Measurements from ENCODE around the gene BHLHA15.
A peak's percentile ranks its signal among the peaks of the same experiment; 100 is the strongest.

Gene BHLHA15

DNA sequence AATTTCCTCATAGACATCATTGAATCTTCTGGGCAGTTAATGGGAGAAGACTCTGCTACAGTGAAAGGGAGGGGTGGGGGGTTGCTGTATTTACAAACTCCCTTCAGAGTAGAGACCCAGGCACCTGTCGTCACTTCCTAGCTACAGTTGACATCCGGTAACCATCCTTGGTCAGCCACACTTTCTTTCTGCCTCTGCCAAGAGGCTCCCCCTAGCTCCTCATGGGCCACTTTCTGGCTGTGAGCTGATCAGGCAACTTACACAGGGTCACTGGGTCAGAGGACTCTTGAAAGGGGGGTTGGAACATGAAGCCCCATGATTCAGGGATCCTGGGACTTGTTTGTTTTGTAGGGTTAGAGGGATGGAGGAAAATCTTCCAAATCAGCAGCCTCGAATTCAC, 39.5 kb downstream of the BHLHA15 start:
- Histone ChIP-seq H3K9me3 (ENCODE audit: control insufficient read depth, insufficient read depth, low read length) (no peaks in the 10 kb centered on the region), H3K9ac (ENCODE audit: low read depth, low read length) (peak overlapping the region; percentile 88; the same call in 1 of the 2 replicates), H3K4me1 (ENCODE audit: insufficient read depth, low read length) (peaks cover 6% of the 10 kb centered on the region; the same call in 1 of the 2 replicates), H3K36me3 (ENCODE audit: insufficient read depth, low read length) (no peaks in the 10 kb centered on the region)

DNA sequence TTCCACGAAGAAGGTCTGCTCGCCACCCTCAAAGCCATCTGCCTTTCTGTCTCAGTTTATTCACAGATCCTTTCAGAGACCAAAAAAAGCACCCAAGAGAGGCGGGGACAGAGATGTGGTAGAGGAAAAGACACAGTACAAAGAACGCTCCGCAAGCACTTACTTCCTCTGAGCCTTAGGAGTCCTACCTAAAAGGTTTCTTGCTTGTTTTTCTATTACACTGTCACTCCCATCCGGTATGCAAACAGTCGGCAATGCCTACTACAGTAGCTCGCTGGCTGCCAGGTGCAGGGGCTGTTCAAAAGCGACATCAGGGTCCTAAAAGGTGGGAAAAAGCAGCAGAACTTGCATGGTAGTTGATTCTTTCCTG, 40.0 kb downstream of the BHLHA15 start:
- Histone ChIP-seq H3K36me3 (ENCODE audit: insufficient read depth, low read length) (no peaks in the 10 kb centered on the region), H3K9me3 (ENCODE audit: control insufficient read depth, insufficient read depth, low read length) (no peaks in the 10 kb centered on the region), H3K4me1 (ENCODE audit: insufficient read depth, low read length) (peaks cover 6% of the 10 kb centered on the region; the same call in 1 of the 2 replicates), H3K9ac (ENCODE audit: low read depth, low read length) (peak overlapping the region; percentile 88; the same call in 1 of the 2 replicates)

DNA sequence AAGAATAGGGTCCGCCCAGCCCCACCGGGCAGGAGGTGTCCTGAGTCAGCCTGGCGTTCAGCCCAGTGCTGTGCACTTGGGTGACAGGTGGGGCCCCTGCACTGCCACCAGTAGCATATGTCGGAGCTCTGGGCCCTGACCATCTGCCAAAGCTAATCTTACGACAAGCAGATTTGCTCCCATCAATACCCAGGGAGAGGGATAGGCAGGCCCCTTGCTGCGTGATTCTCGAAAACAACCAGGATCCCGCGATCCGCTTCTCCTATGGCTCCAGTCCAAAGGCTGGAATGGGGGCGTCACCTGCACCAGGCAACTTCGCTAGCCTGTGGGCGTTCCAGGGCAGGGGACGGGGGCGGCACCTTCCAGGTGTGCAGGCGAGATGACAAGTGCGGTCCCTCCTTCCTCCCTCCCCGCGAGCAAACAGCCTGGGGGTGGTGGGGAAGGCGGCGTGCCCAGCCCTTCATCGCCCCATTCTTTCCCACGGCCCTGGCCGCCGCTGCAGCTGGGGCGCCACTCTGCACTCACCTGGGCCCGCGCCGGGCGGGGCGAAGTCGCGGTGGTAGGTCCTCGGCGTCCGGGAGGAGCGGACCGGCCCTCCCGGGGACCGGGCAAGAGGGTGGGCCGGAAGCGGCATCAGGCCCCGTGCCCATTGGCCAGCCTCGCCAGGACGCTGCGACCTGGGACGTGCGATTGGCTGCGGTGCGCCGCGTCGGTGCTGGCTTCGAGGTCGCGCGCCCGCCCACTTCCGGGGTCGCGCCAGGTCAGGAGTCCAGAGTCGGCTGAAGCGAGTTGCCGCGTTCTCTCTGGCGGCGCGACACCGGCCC, 40.6 kb downstream of the BHLHA15 start, which contains the start of gene TECPR1:
TECPR1 (minus strand) TSS at position 632 of the 824 bp plus-strand sequence. CDS start 6,086 bp downstream, outside the sequence.
- H3K4me1 ChIP-seq (ENCODE audit: insufficient read depth, low read length) = peaks cover 6% of the 10 kb centered on the region; the same call in 1 of the 2 replicates
- no peaks in the 10 kb centered on the region for H3K36me3 ChIP-seq (ENCODE audit: insufficient read depth, low read length)
- peak within 1 kb of the TSS; percentile 88 for H3K9ac ChIP-seq (ENCODE audit: low read depth, low read length)
- H3K9me3 ChIP-seq (ENCODE audit: control insufficient read depth, insufficient read depth, low read length) = no peaks in the 10 kb centered on the region

DNA sequence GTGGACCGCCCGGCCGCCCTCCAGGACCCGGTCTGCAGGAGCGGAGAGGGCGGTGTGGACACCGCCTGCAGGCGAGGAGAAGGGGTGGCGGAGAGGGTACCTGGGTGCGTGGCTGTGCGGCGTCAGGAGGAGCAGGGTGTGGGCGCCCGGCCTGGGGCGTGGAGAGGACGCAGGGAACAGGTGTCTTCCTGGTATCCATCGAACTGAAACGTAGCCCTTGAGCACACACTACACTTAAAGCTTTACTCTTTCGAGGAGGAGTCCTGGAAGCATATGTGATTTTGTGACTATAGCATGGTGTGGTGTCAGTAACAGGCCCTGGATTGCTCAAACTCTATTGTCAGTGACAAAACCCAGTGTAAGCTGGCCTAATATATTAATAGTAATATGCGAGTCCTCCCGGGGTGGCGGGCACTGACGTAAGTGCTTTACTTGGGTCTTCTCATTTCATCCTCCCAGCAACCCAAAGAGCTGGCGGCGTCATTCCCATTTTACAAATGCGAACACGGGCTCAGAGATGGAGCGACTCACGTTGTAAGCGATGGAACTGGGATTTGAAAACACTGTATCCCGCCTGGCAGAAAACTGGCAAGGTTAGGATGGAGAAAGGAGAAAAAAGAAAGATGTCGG, 41.3 kb downstream of the BHLHA15 start:
- H3K36me3 ChIP-seq (ENCODE audit: insufficient read depth, low read length) = no peaks in the 10 kb centered on the region
- peak overlapping the region; percentile 88; the same call in 1 of the 2 replicates for H3K9ac ChIP-seq (ENCODE audit: low read depth, low read length)
- H3K4me1 ChIP-seq (ENCODE audit: insufficient read depth, low read length) = peaks cover 6% of the 10 kb centered on the region; the same call in 1 of the 2 replicates
- H3K9me3 ChIP-seq (ENCODE audit: control insufficient read depth, insufficient read depth, low read length) = no peaks in the 10 kb centered on the region

DNA sequence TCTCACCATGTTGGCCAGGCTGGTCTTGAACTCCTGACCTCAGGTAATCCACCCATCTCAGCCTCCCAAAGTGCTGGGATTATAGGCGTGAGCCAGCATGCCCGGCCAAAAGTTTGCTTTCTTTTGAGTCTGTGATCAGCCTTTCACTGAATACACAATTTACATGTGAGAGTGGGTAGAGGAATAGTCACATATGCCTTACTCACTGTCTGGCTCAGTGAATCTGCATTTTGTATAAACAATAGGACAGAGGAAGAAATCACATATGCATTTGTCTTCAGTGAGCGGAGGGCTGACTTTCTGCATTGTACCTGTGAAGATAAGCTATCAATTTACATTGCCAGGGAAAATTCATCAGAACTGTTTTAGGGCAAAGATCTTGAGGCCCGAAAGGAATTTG, 43.3 kb downstream of the BHLHA15 start:
- H3K4me1 ChIP-seq (ENCODE audit: insufficient read depth, low read length) = no peaks in the 10 kb centered on the region; the same call in 1 of the 2 replicates
- H3K9me3 ChIP-seq (ENCODE audit: control insufficient read depth, insufficient read depth, low read length) = no peaks in the 10 kb centered on the region
- no peaks in the 10 kb centered on the region for H3K36me3 ChIP-seq (ENCODE audit: insufficient read depth, low read length)
- H3K9ac ChIP-seq (ENCODE audit: low read depth, low read length) = no peak overlapping the region

DNA sequence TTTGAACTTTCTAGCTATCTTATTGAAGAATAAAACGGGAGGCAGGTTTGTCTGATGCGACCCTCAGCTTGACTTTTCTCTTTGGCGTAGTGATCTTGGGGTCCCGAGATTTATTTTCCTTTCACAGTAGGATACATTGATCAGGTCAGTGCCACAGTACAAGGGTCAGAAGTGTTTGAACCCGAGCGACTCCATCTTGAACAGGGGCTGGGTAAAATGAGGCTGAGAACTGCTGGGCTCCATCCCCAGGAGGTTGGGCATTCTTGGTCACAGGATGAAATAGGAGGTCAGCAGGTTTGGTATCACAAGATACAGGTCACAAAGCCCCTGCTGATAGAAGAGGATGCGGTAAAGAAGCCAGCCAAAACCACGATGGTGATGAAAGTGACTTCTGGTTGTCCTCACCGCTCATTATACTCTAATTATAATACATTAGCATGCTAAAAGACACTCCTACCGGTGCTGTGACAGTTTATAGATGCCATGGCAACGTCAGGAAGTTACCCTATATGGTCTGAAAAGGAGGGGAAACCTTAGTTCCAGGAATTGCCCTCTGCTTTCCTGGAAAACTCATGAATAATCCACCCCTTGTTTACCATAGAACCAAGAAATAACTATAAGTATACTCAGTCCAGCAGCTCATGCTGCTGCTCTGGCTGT, 43.8 kb downstream of the BHLHA15 start:
- H3K4me1 ChIP-seq (ENCODE audit: insufficient read depth, low read length) = no peaks in the 10 kb centered on the region; the same call in 1 of the 2 replicates
- H3K9me3 ChIP-seq (ENCODE audit: control insufficient read depth, insufficient read depth, low read length) = no peaks in the 10 kb centered on the region
- H3K36me3 ChIP-seq (ENCODE audit: insufficient read depth, low read length) = no peaks in the 10 kb centered on the region
- no peak overlapping the region for H3K9ac ChIP-seq (ENCODE audit: low read depth, low read length)

DNA sequence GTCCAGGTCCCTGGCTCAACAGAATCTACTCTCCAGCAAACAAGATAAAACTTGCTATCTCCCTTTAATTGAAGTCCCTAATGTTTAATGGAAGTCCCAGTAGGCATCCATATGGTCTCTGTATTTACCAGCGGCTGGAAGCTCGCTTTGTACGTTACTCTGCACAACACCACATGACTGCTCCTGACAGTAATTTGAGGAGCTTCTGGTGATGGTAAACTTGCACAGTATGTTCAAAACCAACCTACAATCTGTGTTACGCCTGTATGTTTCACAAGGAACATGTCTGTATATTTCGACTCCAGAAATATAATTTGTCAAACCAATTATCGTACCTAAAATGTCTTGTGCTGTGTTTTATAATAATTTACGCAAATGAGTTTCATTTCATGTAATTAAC, 45.2 kb downstream of the BHLHA15 start:
- H3K9ac ChIP-seq (ENCODE audit: low read depth, low read length) = no peak overlapping the region
- no peaks in the 10 kb centered on the region for H3K9me3 ChIP-seq (ENCODE audit: control insufficient read depth, insufficient read depth, low read length)
- H3K36me3 ChIP-seq (ENCODE audit: insufficient read depth, low read length) = 0 out of 2 replicates have a peak, but pooled peaks cover 3% of the 10 kb centered on the region
- no peaks in the 10 kb centered on the region for H3K4me1 ChIP-seq (ENCODE audit: insufficient read depth, low read length)

DNA sequence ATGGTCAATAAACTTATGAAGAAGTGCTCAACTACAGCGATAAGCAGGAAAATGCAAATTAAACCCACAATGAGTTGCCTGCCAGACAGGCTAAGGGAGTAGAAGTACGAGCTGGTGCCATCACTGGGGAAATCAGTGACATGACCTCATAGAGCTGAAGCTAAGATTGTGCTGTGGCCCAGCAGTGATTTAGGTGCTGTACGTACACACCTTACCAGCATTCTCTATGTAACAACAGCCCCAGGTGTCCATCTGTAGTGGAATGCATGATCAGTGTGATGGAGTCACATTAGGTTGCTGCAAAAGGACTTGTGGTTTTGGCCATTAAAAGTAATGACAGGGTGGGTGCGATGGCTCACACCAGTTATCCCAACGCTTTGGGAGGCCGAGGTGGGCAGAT, 46.5 kb downstream of the BHLHA15 start:
- H3K9me3 ChIP-seq (ENCODE audit: control insufficient read depth, insufficient read depth, low read length) = no peaks in the 10 kb centered on the region
- no peak overlapping the region for H3K9ac ChIP-seq (ENCODE audit: low read depth, low read length)
- H3K4me1 ChIP-seq (ENCODE audit: insufficient read depth, low read length) = no peaks in the 10 kb centered on the region
- 0 out of 2 replicates have a peak, but pooled peaks cover 3% of the 10 kb centered on the region for H3K36me3 ChIP-seq (ENCODE audit: insufficient read depth, low read length)

Data from ES-I3 (cell line).